K562 (cell line): ENCODE results near the gene RNF138. TPM values are rescaled to one million over a fixed set of nuclear protein-coding genes. Genes with fewer than 3 reads are reported as not detected.

Experiments
- SRSF9 ChIP-seq: fragments of 200-400 bp; formaldehyde crosslinking; IDR thresholded peaks from 2 replicates; pipeline ENCODE4 v1.6.1; 2017; ENCODE audit warnings: low read depth, low read length, borderline replicate concordance
- TOE1 ChIP-seq, 2 experiments: fragments of 450-650 bp in 1 of 2; sonication (generic) in 1 of 2; formaldehyde crosslinking in 1 of 2; IDR thresholded peaks; 2 replicates each; pipeline versions ENCODE4 v1.7.1 to v1.8.0; 2016 to 2022; ENCODE audit warnings: borderline replicate concordance in 2 of 2, mild to moderate bottlenecking in 2 of 2, antibody characterized with exemption in 1 of 2, inconsistent platforms in 1 of 2, low read depth in 1 of 2, missing genetic modification reagents in 1 of 2, moderate library complexity in 1 of 2
- U2AF2 ChIP-seq: fragments of 200-400 bp; formaldehyde crosslinking; optimal IDR thresholded peaks from 2 replicates; pipeline ENCODE3; 2017; ENCODE audit warnings: low read depth, mild to moderate bottlenecking, low read length
- ZNF165 ChIP-seq: fragments of 250-450 bp; sonication (Bioruptor Pico); IDR thresholded peaks from 2 replicates; pipeline ENCODE4 v1.4.0; 2020; ENCODE audit warnings: borderline replicate concordance
- ZNF197 ChIP-seq: fragments of 200-800 bp; sonication (Bioruptor generic); IDR thresholded peaks from 2 replicates; pipeline ENCODE4 v1.6.1; 2016; ENCODE audit warnings: low read depth, missing genetic modification characterization, missing compliant biosample characterization
- ZNF318 ChIP-seq, 2 experiments: fragments of 450-650 bp; IDR thresholded peaks; 2 replicates each; pipeline ENCODE4 v1.6.1; 2016; ENCODE audit warnings: mild to moderate bottlenecking in 2 of 2, borderline replicate concordance in 1 of 2, low read depth in 1 of 2, moderate library complexity in 1 of 2
- ZNF407 ChIP-seq: fragments of 450-650 bp; IDR thresholded peaks from 2 replicates; pipeline ENCODE4 v1.6.1; 2016; ENCODE audit warnings: low read depth
- ZNF584 ChIP-seq: fragments of 200-800 bp; sonication (Bioruptor generic); IDR thresholded peaks from 2 replicates; pipeline ENCODE4 v1.6.1; 2016; ENCODE audit warnings: low read depth, mild to moderate bottlenecking, missing genetic modification characterization, missing compliant biosample characterization
- ZNF778 ChIP-seq: fragments of 450-650 bp; formaldehyde crosslinking; IDR thresholded peaks from 2 replicates; pipeline ENCODE4 v1.4.0; 2020; ENCODE audit warnings: mild to moderate bottlenecking, moderate library complexity
- polyA plus RNA-seq, 8 experiments: library from polyadenylated mRNA; depleted of rRNA in 4 of 8; stranded (reverse) in 5 of 8; unstranded in 3 of 8; fragments of >200 nt; fragmentation: Nextera tagmentation in 2 of 8; fragmentation: Illumina TruSeq in 1 of 8; extraction: Ambion mirVana in 2 of 8; extraction: Trizol in 1 of 8; gene quantifications; 2 replicates each; pipeline versions ENCODE4 v1.2.1 to v1.2.3, GENCODE V29; 2011 to 2014; ENCODE audit warnings: inconsistent platforms in 1 of 8, missing spikeins in 1 of 8
- total RNA-seq, 7 experiments: library from RNA; depleted of rRNA in 6 of 7; stranded (reverse); fragments of >200 nt in 6 of 7; fragmentation: Illumina TruSeq in 2 of 7; extraction: Trizol in 2 of 7; gene quantifications; 2 replicates each; pipeline versions ENCODE4 v1.2.1 to v1.2.3, GENCODE V29; 2011 to 2021; ENCODE audit warnings: low replicate concordance in 1 of 7

The RNF138 gene
- total and polyA plus RNA-seq, 9 of the 15 experiments (the other 6 are each of a cell fraction or from before 2014, with no cell fraction given): 47.6 to 100 (median 62.5) TPM

- TF ChIP-seq ZNF407 (no peak), SRSF9 (no peak), ZNF165 (CRISPR knock-in tag) (no peak), ZNF197 (no peak), U2AF2 (no peak), ZNF778 (CRISPR knock-in tag) (no peak), TOE1 (IDR thresholded peaks at IDR 0.05; ENCODE audit: borderline replicate concordance) (peak; percentile 63; the same call in 1 of the 2 replicates), TOE1 (CRISPR knock-in tag; IDR thresholded peaks at IDR 0.05; ENCODE audit: borderline replicate concordance, low read depth) (no peak), ZNF318 (IDR thresholded peaks at IDR 0.05; ENCODE audit: borderline replicate concordance in 1 of 2, low read depth in 1 of 2) (no peak), ZNF584 (CRISPR knock-in tag) (0 out of 2 replicates have a peak, but pooled peaks have one; percentile 25)
Measured at GRCh38 chr18:32091724-32092421, at the start of gene RNF138 (continued).
